Left lung (tissue), 10 donors: ENCODE measurements around the gene SCN2B. TPM values are rescaled to one million over a fixed set of nuclear protein-coding genes. Genes with fewer than 3 reads are reported as not detected.

ENCODE experiments used
- ATAC-seq: fragments of 200-7000 bp; cut with Tn5 transposase; one replicate; pipeline ENCODE4 v1.9.1; 2020; ENCODE audit warnings: moderate library complexity
- DNase-seq, 4 donors: peaks; one replicate each; pipeline ENCODE4 v3.0.0-alpha.2; 2013 to 2020
- H3K27ac ChIP-seq, 2 donors: fragments of 200-600 bp; sonication (generic) in 1 of 2; one replicate each; pipeline versions ENCODE4 v1.5.0 to v1.8.0; 2020 to 2021
- H3K27me3 ChIP-seq, 2 donors: fragments of 200-600 bp; sonication (generic) in 1 of 2; one replicate each; pipeline versions ENCODE4 v1.5.0 to v1.8.0; 2020 to 2021
- H3K36me3 ChIP-seq, 2 donors: fragments of 200-600 bp; sonication (generic) in 1 of 2; one replicate each; pipeline versions ENCODE4 v1.5.0 to v1.8.0; 2020 to 2021
- H3K4me1 ChIP-seq, 2 donors: fragments of 200-600 bp; one replicate each; pipeline ENCODE4 v1.8.0; 2021
- H3K4me3 ChIP-seq, 2 donors: fragments of 200-600 bp; sonication (generic) in 1 of 2; one replicate each; pipeline versions ENCODE4 v1.5.0 to v1.8.0; 2020 to 2021; ENCODE audit warnings: mild to moderate bottlenecking in 1 of 2
- H3K9me3 ChIP-seq, 2 donors: fragments of 200-600 bp; sonication (generic) in 1 of 2; one replicate each; pipeline versions ENCODE4 v1.5.0 to v1.8.0; 2020 to 2021
- intact Hi-C, 2 donors: fragments of 100-400 bp; cut with DNase I; formaldehyde crosslinking; loops; one replicate each; pipeline versions ENCODE4 v1.11.2 to v1.14.2; 2022
- polyA plus RNA-seq, 6 donors: library from polyadenylated mRNA; unstranded; fragments of 120-200 nt; gene quantifications; one replicate each; pipeline ENCODE4 v1.2.1, GENCODE V29; 2013; ENCODE audit not compliant: insufficient read length in 6 of 6
- total RNA-seq, 2 donors: library from RNA; stranded (reverse); fragmentation: NEBNext Ultra II Directional; extraction: Animal tissue kit (Norgen Biotek cat#: 25700); gene quantifications; one replicate each; pipeline ENCODE4 v1.2.1, GENCODE V29; 2021
- TF ChIP-seq, protein P1 (sequence below), 2 donors: fragments of 200-600 bp; sonication (generic) in 1 of 2; IDR thresholded peaks; one replicate each; pipeline versions ENCODE4 v1.5.0 to v1.8.0; 2021; ENCODE audit warnings: antibody characterized with exemption in 2 of 2
- donor health status: DM: no; HTN: yes; CAD: no.
- donor health status: DM: no; HTN: no; CAD: no.

Gene SCN2B
- total and polyA plus RNA-seq, 8 donors: 1.0 to 5.9 (median 4.8) TPM

- DNase-seq (peak in 1 of 4 donors; percentile 60), ATAC-seq (no peak)
- TF ChIP-seq, protein P1, sequence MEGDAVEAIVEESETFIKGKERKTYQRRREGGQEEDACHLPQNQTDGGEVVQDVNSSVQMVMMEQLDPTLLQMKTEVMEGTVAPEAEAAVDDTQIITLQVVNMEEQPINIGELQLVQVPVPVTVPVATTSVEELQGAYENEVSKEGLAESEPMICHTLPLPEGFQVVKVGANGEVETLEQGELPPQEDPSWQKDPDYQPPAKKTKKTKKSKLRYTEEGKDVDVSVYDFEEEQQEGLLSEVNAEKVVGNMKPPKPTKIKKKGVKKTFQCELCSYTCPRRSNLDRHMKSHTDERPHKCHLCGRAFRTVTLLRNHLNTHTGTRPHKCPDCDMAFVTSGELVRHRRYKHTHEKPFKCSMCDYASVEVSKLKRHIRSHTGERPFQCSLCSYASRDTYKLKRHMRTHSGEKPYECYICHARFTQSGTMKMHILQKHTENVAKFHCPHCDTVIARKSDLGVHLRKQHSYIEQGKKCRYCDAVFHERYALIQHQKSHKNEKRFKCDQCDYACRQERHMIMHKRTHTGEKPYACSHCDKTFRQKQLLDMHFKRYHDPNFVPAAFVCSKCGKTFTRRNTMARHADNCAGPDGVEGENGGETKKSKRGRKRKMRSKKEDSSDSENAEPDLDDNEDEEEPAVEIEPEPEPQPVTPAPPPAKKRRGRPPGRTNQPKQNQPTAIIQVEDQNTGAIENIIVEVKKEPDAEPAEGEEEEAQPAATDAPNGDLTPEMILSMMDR (IDR thresholded peaks at IDR 0.05): no peak
- no peak overlapping the region for H3K27ac ChIP-seq
- H3K4me3 ChIP-seq: no peak overlapping the region
- H3K36me3 ChIP-seq: no peaks in the 10 kb centered on the region
- peaks cover 0 to 59% of the 10 kb centered on the region in 2 donors for H3K27me3 ChIP-seq
- intact Hi-C loops: loop anchor here in 1 of 2 donors (10.0 kb wide), 1 partner anchor 212 kb away; the partner anchor contains the start of gene UBE4A
- no peaks in the 10 kb centered on the region for H3K9me3 ChIP-seq
- peaks cover 0 to 24% of the 10 kb centered on the region in 2 donors for H3K4me1 ChIP-seq
These were observed 33.6 kb downstream of the SCN2B start for GRCh38 chr11:118142809-118143208.

- H3K27me3 ChIP-seq: peaks cover 0 to 59% of the 10 kb centered on the region in 2 donors
- H3K9me3 ChIP-seq: no peaks in the 10 kb centered on the region
- H3K27ac ChIP-seq: no peak overlapping the region
- no peak overlapping the region for H3K4me3 ChIP-seq
- ATAC-seq: no peak
- H3K4me1 ChIP-seq: peaks cover 0 to 24% of the 10 kb centered on the region in 2 donors
- intact Hi-C loops: loop anchor here in 1 of 2 donors (10.0 kb wide), 1 partner anchor 213 kb away; the partner anchor contains the start of gene UBE4A
- H3K36me3 ChIP-seq: no peaks in the 10 kb centered on the region
- no peak for DNase-seq
- TF ChIP-seq, protein P1 (IDR thresholded peaks at IDR 0.05): no peak
These were observed 34.4 kb downstream of the SCN2B start for GRCh38 chr11:118142081-118142480.

DNA sequence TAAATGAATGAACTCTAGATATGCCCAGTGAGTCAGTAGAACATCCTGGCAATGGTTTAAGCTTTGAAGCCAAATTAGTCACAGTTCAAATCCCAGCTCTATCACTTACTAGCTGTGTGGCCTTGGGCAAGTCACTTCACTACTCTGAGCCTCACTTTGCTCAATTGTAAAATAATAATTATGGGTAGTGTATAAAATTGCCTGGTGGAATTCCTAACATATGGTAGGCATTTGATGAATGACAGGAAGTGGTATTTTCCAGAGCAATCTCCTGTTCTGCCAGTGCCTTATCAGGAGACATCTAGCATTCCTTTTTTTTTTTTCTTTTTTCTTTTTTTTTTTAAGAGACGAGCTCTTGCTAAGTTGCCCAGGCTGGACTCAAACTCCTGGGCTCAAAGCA, 36.9 kb downstream of the SCN2B start:
- no peak for DNase-seq
- Histone ChIP-seq H3K36me3 (no peaks in the 10 kb centered on the region), H3K4me1 (peaks cover 0 to 15% of the 10 kb centered on the region in 2 donors), H3K27me3 (peaks cover 0 to 48% of the 10 kb centered on the region in 2 donors), H3K27ac (no peak overlapping the region), H3K4me3 (no peak overlapping the region), H3K9me3 (no peaks in the 10 kb centered on the region)
- TF ChIP-seq, protein P1 (IDR thresholded peaks at IDR 0.05): no peak
- no peak for ATAC-seq
- intact Hi-C loops: no loop called here

DNA sequence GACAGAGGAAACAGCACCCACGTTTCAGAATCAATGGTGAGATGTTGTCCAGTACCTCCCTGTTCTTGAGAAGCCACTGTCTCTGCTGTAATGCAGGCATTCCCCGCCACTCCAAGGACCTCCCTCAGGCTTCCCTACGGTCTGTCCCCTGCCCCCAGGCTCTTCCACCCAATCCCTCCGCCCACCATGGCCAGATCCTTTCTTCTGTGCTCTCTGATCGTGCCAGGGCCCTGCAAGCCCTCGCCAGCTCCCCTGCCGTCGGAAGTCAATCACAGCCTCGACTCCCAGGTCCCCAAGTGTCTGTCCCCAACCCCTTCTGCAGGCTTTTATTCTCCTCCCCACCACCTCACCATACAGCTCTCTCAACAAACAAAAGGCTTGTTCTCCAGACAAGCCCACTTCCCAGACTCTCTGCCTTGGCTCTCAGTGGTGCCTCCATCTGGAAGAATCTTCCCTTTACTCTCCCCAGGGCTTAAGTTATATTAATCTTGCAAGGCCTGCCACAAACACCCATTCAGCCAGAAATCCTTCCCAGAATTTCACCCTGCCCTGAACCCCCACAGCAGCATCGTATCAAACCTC, 37.5 kb downstream of the SCN2B start:
- no peak overlapping the region for H3K4me3 ChIP-seq
- DNase-seq (no peak), ATAC-seq (no peak)
- intact Hi-C loops: no loop called here
- no peaks in the 10 kb centered on the region for H3K36me3 ChIP-seq
- peaks cover 0 to 15% of the 10 kb centered on the region in 2 donors for H3K4me1 ChIP-seq
- H3K27ac ChIP-seq: no peak overlapping the region
- TF ChIP-seq, protein P1 (IDR thresholded peaks at IDR 0.05): no peak
- peaks cover 0 to 41% of the 10 kb centered on the region in 2 donors for H3K27me3 ChIP-seq
- no peaks in the 10 kb centered on the region for H3K9me3 ChIP-seq

DNA sequence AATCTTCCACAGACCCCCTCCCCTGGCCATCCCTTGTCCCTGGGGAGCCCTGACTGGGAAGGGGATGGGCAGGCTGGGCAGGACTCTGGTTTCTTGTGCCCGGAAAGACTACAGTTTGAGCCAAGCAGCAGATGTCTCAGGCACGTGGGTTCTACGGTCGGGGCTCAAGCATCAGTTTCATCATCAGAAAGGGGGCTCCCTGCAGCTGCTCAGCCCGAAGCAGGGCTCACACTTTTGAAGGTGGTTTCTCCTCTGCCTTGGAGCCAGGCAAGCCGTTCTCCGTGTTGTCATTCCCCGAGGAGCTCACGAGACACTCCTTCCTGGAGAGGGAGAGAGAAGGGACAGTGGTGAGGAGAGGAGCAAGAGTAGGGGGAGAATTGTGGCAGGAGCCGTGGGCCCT, 39.6 kb downstream of the SCN2B start:
- TF ChIP-seq, protein P1 (IDR thresholded peaks at IDR 0.05): no peak
- Histone ChIP-seq H3K27ac (no peak overlapping the region), H3K9me3 (no peaks in the 10 kb centered on the region), H3K36me3 (no peaks in the 10 kb centered on the region), H3K4me1 (no peaks in the 10 kb centered on the region), H3K27me3 (peaks cover 0 to 23% of the 10 kb centered on the region in 2 donors), H3K4me3 (no peak overlapping the region)
- no peak for DNase-seq
- ATAC-seq: no peak
- intact Hi-C loops: no loop called here
